ENCODE results near the gene TBCD.

- TF ChIP-seq POLR2AphosphoS5 (IDR thresholded peaks at IDR 0.05), result no peak
- TF ChIP-seq CTCF (IDR thresholded peaks at IDR 0.05), result no peak
- TF ChIP-seq POLR2A (IDR thresholded peaks at IDR 0.05), result no peak
These were observed 214.6 kb downstream of the TBCD start for GRCh38 chr17:82966415-82966814.

Data from breast epithelium (tissue), 3 donors.